ENCODE measurements around the gene TMEM213.

The TMEM213 gene

DNA sequence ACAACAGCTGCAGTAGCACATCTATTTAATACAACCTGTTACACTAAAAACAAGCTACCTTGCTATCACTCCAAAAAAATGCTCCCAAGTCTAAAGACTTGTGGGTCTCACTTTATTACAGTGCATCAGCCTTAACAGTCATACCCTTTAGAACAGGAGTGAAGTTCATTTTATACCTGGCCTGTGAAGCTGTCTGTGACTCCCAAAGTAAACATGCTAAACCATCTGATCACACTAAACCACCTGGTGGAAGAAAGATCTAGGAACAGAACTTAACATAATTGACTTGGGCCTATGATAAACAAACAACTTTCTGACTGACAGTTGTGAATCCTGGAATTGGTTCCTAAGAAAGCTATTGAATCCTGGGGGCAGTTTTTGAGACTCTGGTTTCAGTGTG, 81.1 kb downstream of the TMEM213 start:
- DNase-seq, result no peak

DNA sequence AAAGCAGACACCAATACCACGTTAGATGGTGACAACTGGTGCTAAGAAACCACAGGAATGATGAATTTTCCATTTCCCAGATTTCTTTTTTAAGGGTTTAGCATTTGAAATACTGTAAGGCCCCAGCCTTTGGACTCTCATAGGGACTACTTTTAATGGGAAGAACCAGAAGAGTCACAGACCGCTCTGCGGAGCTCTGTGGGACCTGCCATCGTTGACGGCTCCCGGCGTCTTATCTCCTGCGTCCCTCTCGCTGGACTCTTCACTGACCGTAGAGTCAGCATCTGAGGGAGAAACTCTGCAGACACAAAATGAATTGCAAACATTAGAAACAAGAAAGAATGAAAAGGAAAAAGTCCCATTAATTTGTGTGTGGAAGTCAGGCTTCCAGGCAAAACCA, 81.6 kb downstream of the TMEM213 start:
- DNase-seq, result no peak

- no peak for DNase-seq
These were observed 83.2 kb downstream of the TMEM213 start for GRCh38 chr7:138880881-138881578.

DNA sequence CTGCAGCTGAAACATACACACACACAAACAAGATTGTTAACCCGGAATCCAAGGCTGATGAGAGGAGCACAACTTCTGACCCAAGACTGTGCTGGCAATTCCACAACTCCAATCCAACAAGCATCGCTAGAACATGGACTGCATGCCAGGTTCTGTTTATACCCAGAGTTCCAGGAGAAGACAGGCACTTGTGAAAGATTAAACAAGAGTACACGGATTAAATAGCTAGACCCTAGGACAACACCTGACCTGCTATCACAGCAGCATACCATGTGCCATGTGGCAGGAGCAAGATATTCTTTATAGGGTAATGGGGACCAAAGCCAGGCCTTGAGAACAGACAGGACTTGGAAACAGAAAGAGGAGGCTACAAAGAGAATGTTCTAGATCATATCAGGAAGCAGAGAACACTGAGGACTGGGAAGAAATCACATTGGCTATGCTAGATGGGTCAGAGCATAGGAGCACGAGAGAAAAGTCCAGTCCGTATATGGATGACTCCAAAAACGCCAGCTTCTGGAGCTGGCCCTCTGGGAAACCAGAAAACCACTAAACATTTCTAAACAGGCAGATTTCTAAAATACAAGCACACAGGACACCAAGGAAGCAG, 83.9 kb downstream of the TMEM213 start:
- no peak for DNase-seq

GRCh38 chr7:138882249-138882648, 84.5 kb downstream of the TMEM213 start:
- DNase-seq, result no peak

GRCh38 chr7:138885383-138886147, 87.8 kb downstream of the TMEM213 start:
- no peak for DNase-seq

- DNase-seq, result peak; percentile 40
These were observed 88.7 kb downstream of the TMEM213 start for GRCh38 chr7:138886501-138886917.

- DNase-seq, result no peak
These were observed 89.4 kb downstream of the TMEM213 start for GRCh38 chr7:138887085-138887710.

All from effector CD4-positive, alpha-beta T cell (primary cell).